Testis (tissue), 2 donors: ENCODE measurements around the gene POLR1A.

Source experiments
- POLR2A ChIP-seq: fragments of 450-650 bp; IDR thresholded peaks from one replicate; pipeline ENCODE4 v1.6.1; 2017; ENCODE audit warnings: antibody characterized with exemption, mild to moderate bottlenecking, moderate library complexity
- TF ChIP-seq, protein P1 (sequence below), 3 experiments: fragments of 450-650 bp in 2 of 3; fragments of 200-600 bp in 1 of 3; sonication (generic) in 1 of 3; IDR thresholded peaks; one replicate each; pipeline ENCODE4 v1.5.1; 2016 to 2019; ENCODE audit warnings: antibody characterized with exemption in 3 of 3, mild to moderate bottlenecking in 2 of 3, moderate library complexity in 1 of 3

DNA sequence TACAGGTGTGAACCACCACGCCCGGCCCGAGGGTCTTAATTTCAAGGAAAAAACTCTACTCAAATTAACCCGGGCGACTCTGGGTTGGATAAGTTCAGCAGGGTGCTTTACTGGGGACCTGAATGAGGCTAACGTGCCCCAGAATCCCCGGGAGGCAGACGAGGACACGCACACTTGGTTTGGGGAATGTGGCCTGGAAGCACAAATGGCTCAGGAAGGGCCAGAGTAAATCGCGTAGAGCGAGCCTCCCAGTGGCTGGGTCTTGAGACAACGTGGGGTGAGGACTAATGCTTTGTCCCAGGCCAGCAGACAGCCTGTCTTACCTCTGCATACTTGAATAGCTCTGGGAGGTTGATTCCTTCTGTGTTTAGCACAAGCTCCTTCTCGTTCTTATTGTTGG lies 75.8 kb downstream of the POLR1A start:
- TF ChIP-seq, protein P1, sequence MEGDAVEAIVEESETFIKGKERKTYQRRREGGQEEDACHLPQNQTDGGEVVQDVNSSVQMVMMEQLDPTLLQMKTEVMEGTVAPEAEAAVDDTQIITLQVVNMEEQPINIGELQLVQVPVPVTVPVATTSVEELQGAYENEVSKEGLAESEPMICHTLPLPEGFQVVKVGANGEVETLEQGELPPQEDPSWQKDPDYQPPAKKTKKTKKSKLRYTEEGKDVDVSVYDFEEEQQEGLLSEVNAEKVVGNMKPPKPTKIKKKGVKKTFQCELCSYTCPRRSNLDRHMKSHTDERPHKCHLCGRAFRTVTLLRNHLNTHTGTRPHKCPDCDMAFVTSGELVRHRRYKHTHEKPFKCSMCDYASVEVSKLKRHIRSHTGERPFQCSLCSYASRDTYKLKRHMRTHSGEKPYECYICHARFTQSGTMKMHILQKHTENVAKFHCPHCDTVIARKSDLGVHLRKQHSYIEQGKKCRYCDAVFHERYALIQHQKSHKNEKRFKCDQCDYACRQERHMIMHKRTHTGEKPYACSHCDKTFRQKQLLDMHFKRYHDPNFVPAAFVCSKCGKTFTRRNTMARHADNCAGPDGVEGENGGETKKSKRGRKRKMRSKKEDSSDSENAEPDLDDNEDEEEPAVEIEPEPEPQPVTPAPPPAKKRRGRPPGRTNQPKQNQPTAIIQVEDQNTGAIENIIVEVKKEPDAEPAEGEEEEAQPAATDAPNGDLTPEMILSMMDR (IDR thresholded peaks at IDR 0.05) = no peak
- no peak for TF ChIP-seq POLR2A
